Activated T-helper 2 cell treated with anti-CD3 and anti-CD28 coated beads, Interferon-gamma antibody, Interleukin-2, Interleukin-4, amounts not matched to agents 10 μg/mL and 5 μg/mL and 100 μg/mL, durations not matched to agents 14 hours and 24 hours and 36 hours (primary cell): ENCODE results near the gene KLHL25. TPM values are rescaled to one million over a fixed set of nuclear protein-coding genes. Genes with fewer than 3 reads are reported as not detected.

Source experiments
- DNase-seq: peaks from one replicate; pipeline ENCODE4 v3.0.0; 2021; ENCODE audit warnings: low spot score
- H3K27ac Mint-ChIP-seq: one replicate; pipeline ENCODE4 v1.8.0; 2021; ENCODE audit warnings: mixed read lengths
- H3K27me3 Mint-ChIP-seq: one replicate; pipeline ENCODE4 v1.8.0; 2021; ENCODE audit warnings: low read depth, mixed read lengths
- H3K36me3 Mint-ChIP-seq: one replicate; pipeline ENCODE4 v1.8.0; 2021; ENCODE audit warnings: low read depth, mixed read lengths
- H3K4me1 Mint-ChIP-seq: one replicate; pipeline ENCODE4 v1.8.0; 2021; ENCODE audit warnings: low read depth, mixed read lengths
- H3K4me3 Mint-ChIP-seq: one replicate; pipeline ENCODE4 v1.8.0; 2021; ENCODE audit warnings: low read depth, mild to moderate bottlenecking, moderate library complexity, mixed read lengths
- H3K9me3 Mint-ChIP-seq: one replicate; pipeline ENCODE4 v1.8.0; 2021; ENCODE audit warnings: mixed read lengths
- intact Hi-C: fragments of 100-400 bp; cut with micrococcal nuclease; formaldehyde crosslinking; loops from one replicate; pipeline ENCODE4 v1.15.1; 2023
- total RNA-seq: library from RNA; stranded (reverse); gene quantifications from 2 replicates; pipeline ENCODE4 v1.2.3, GENCODE V29; 2022

KLHL25 gene
- total RNA-seq, 1 donor from 2014 or later = 9.0 TPM

DNA sequence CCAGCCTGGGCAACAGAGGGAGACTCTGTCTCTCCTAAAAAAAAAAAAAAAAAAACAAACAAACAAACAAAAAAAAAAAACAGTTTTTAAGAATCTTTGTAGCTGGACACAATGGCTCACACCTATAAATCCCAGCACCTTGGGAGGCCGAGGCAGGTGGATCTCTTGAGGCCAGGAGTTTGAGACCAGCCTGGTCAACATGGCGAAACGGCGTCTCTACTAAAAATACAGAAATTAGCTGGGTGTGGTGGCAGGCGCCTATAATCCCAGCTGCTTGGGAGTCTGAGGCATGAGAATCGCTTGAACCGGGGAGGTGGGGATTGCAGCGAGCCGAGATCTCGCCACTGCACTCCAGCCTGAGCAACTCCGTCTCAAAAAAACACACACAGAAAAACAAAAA, 53.1 kb downstream of the KLHL25 start:
- intact Hi-C loops = no loop called here
- no peak for DNase-seq
- H3K9me3 Mint-ChIP-seq = no peaks in the 10 kb centered on the region
- no peaks in the 10 kb centered on the region for H3K4me1 Mint-ChIP-seq
- peaks cover 87% of the 10 kb centered on the region for H3K36me3 Mint-ChIP-seq
- H3K27me3 Mint-ChIP-seq = no peaks in the 10 kb centered on the region
- no peak overlapping the region for H3K4me3 Mint-ChIP-seq
- H3K27ac Mint-ChIP-seq = no peak overlapping the region

DNA sequence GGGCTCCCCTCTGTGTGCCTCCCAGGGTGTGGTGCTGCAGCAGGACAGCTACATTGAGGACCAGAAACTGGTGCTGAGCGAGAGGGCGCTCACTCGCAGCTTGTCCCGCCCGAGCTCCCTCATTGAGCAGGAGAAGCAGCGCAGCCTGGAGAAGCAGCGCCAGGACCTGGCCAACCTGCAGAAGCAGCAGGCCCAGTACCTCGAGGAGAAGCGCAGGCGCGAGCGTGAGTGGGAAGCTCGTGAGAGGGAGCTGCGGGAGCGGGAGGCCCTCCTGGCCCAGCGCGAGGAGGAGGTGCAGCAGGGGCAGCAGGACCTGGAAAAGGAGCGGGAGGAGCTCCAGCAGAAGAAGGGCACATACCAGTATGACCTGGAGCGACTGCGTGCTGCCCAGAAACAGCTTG, 53.7 kb downstream of the KLHL25 start:
- Mint-ChIP-seq H3K9me3 (no peaks in the 10 kb centered on the region), H3K36me3 (peaks cover 87% of the 10 kb centered on the region), H3K27me3 (no peaks in the 10 kb centered on the region), H3K27ac (no peak overlapping the region), H3K4me3 (no peak overlapping the region), H3K4me1 (no peaks in the 10 kb centered on the region)
- no peak for DNase-seq
- intact Hi-C loops = no loop called here

DNA sequence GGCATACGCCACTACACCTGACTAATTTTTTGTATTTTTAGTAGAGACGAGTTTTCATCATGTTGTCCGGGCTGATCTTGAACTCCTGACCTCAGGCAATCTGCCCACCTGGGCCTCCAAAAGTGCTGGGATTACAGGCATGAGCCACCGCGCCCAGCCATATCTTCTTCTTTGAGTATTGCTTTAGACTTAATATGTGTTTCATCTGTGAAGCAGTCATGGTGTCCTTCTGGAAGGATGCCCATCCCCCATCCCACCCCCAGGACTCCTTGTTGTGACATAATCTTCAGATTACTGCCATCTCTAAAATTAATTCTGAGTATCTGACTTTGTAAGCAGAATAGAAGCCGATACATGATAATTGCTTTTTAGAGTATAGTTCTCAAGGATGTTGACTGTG, 57.7 kb downstream of the KLHL25 start:
- H3K9me3 Mint-ChIP-seq = peaks cover 21% of the 10 kb centered on the region
- no peak for DNase-seq
- peaks cover 2% of the 10 kb centered on the region for H3K4me1 Mint-ChIP-seq
- no peak overlapping the region for H3K4me3 Mint-ChIP-seq
- H3K36me3 Mint-ChIP-seq = peaks cover 91% of the 10 kb centered on the region
- intact Hi-C loops = no loop called here
- no peak overlapping the region for H3K27ac Mint-ChIP-seq
- no peaks in the 10 kb centered on the region for H3K27me3 Mint-ChIP-seq

DNA sequence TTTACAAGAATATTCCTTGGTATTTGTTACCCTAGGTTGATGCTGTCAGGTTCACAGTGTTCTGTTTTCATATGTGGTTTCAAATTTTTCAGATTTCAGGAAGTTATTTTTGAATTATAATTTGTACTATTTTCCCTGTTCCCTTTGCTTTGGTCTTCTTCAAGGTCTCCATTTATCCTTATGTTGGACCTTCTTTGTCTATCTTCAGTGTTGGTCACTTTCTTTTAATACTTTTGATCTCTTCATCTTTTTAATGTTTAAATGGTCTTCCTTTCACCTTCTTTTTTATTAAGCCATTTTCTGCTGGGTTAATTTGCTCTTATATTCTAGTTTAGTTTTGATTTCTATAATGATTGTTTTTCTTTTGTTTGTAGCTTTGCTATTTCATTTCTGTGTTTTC, 61.3 kb downstream of the KLHL25 start:
- intact Hi-C loops = loop anchor here (5.0 kb wide), 1 partner anchor 59 kb away; the partner anchor contains the start of gene KLHL25
- H3K9me3 Mint-ChIP-seq = peaks cover 21% of the 10 kb centered on the region
- peaks cover 15% of the 10 kb centered on the region for H3K4me1 Mint-ChIP-seq
- no peaks in the 10 kb centered on the region for H3K27me3 Mint-ChIP-seq
- no peak for DNase-seq
- H3K36me3 Mint-ChIP-seq = peaks cover 92% of the 10 kb centered on the region
- no peak overlapping the region for H3K27ac Mint-ChIP-seq
- H3K4me3 Mint-ChIP-seq = no peak overlapping the region

DNA sequence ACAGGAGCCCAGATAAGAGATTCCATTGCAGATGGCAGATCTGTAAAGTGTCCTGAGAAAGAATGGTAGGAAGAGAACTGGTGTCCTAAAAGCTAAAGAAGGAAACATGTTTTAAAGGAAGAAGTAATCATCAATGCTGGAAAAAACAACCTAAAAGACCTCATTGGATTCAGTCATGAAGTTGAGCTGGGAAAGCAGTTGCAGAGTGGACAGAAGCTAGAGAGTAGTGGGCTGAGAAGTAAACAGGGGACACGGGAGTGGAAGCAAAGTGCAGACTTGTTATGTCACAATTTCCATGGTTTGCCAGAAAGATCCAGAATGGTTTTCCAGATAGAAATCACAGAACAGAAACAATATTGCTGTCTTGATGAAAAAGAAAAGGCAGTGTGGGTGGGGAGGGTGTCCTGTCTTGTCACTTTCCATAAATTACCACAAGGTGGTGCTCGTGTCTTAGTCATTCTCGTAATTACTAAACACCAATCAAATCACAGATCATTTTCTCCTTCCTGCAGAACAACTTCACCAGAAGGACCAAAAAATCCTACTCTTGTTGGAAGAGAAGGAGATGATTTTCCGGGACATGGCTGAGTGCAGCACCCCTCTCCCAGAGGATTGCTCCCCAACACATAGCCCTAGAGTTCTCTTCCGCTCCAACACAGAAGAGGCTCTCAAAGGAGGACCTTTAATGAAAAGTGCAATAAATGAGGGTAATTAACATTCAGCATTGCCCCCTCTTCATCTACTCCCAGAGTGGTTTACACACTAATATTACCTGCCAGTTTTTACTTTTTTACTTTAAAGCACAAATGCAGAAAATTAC, 64.5 kb downstream of the KLHL25 start:
- Mint-ChIP-seq H3K36me3 (peaks cover 90% of the 10 kb centered on the region), H3K27ac (peak overlapping the region; percentile 20), H3K27me3 (no peaks in the 10 kb centered on the region), H3K9me3 (peaks cover 21% of the 10 kb centered on the region), H3K4me3 (no peak overlapping the region), H3K4me1 (peaks cover 23% of the 10 kb centered on the region)
- intact Hi-C loops = loop anchor here (1.0 to 5.0 kb wide), 2 partner anchors 62 to 110 kb away; partner anchors contain the start of gene KLHL25
- peak; percentile 30 for DNase-seq

DNA sequence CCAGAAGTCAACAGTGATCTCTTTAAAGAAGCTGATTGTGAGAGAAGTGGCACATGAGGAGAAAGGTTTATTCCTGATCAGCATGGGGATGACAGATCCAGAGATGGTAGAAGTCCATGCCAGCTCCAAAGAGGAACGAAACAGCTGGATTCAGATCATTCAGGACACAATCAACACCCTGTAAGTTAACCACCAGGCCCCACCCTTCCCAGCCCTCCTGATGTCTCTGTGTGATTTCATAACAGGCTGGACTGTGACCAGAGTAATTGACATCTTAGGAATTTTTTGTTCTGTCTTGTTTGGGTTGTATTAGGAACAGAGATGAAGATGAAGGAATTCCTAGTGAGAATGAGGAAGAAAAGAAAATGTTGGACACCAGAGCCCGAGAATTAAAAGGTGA, 67.7 kb downstream of the KLHL25 start:
- peaks cover 44% of the 10 kb centered on the region for H3K4me1 Mint-ChIP-seq
- H3K27me3 Mint-ChIP-seq = no peaks in the 10 kb centered on the region
- peak overlapping the region; percentile 28 for H3K27ac Mint-ChIP-seq
- no peaks in the 10 kb centered on the region for H3K9me3 Mint-ChIP-seq
- no peak overlapping the region for H3K4me3 Mint-ChIP-seq
- DNase-seq = no peak
- intact Hi-C loops = no loop called here
- H3K36me3 Mint-ChIP-seq = peaks cover 90% of the 10 kb centered on the region

DNA sequence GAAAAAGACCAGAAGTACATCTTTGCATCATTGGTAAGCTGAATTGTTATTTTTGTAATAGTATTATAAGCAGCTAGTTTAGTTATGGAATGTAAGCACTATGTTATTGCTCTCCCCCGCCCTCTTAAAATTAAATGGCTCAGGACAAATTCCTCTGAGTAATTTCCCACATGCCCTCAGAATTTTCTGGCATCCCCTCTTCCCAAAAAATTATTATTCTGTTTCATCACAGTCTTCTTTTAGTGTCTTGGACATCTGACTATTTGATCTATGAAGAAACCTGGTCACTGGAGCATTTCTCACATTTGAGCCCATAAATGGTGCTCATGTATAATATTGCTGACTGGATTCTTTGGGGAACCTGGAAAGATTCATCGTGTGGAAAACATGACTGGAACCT, 68.3 kb downstream of the KLHL25 start:
- peaks cover 90% of the 10 kb centered on the region for H3K36me3 Mint-ChIP-seq
- peaks cover 44% of the 10 kb centered on the region for H3K4me1 Mint-ChIP-seq
- intact Hi-C loops = no loop called here
- H3K27me3 Mint-ChIP-seq = no peaks in the 10 kb centered on the region
- no peaks in the 10 kb centered on the region for H3K9me3 Mint-ChIP-seq
- no peak for DNase-seq
- H3K4me3 Mint-ChIP-seq = no peak overlapping the region
- no peak overlapping the region for H3K27ac Mint-ChIP-seq

DNA sequence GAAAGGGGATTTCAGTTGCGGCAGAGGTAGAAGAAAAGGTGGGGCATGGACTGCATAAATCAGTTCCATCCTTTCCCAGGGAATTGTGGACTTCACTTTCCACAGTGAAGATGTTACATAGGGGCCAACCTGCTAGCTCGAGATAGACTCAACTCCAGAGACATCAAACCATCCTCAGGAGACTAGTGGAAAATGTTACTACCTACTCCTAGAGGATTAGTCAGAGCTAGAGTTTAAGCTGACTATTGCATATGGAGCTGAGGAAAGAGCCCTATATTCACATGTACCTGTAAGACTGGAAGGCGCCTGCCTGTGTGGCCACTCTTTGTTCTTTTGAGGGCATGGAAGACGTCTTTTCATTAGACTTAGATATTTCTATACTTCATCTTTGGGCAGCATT, 69.2 kb downstream of the KLHL25 start:
- Mint-ChIP-seq H3K4me1 (peaks cover 50% of the 10 kb centered on the region), H3K4me3 (no peak overlapping the region), H3K27ac (peak overlapping the region; percentile 38), H3K36me3 (peaks cover 90% of the 10 kb centered on the region), H3K9me3 (no peaks in the 10 kb centered on the region), H3K27me3 (no peaks in the 10 kb centered on the region)
- intact Hi-C loops = loop anchor here (2.0 kb wide), 1 partner anchor 239 kb away; no protein-coding TSS in a partner anchor
- DNase-seq = no peak

DNA sequence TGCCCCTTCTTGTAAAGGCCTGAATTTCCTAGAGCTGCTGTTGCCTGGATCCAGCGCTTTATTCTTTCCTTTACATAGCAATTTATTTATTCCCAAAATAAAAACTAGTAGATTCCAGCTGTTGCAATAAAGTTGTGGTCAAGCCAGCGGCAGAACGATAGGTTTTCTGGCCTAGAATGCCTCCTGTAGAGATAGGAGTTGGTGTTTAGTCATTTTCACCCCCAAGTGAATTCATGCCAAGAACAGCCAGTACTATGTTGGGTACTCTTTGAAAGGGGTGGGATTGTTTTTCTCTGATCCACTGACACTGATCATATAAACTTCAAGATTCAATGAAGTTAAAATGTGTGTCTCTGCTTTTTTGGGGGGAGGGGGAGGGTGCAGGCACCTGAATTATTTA, 69.7 kb downstream of the KLHL25 start:
- H3K4me3 Mint-ChIP-seq = no peak overlapping the region
- intact Hi-C loops = loop anchor here (2.0 kb wide), 1 partner anchor 238 kb away; no protein-coding TSS in a partner anchor
- H3K9me3 Mint-ChIP-seq = no peaks in the 10 kb centered on the region
- no peaks in the 10 kb centered on the region for H3K27me3 Mint-ChIP-seq
- H3K36me3 Mint-ChIP-seq = peaks cover 86% of the 10 kb centered on the region
- H3K27ac Mint-ChIP-seq = peak overlapping the region; percentile 29
- DNase-seq = no peak
- peaks cover 45% of the 10 kb centered on the region for H3K4me1 Mint-ChIP-seq

DNA sequence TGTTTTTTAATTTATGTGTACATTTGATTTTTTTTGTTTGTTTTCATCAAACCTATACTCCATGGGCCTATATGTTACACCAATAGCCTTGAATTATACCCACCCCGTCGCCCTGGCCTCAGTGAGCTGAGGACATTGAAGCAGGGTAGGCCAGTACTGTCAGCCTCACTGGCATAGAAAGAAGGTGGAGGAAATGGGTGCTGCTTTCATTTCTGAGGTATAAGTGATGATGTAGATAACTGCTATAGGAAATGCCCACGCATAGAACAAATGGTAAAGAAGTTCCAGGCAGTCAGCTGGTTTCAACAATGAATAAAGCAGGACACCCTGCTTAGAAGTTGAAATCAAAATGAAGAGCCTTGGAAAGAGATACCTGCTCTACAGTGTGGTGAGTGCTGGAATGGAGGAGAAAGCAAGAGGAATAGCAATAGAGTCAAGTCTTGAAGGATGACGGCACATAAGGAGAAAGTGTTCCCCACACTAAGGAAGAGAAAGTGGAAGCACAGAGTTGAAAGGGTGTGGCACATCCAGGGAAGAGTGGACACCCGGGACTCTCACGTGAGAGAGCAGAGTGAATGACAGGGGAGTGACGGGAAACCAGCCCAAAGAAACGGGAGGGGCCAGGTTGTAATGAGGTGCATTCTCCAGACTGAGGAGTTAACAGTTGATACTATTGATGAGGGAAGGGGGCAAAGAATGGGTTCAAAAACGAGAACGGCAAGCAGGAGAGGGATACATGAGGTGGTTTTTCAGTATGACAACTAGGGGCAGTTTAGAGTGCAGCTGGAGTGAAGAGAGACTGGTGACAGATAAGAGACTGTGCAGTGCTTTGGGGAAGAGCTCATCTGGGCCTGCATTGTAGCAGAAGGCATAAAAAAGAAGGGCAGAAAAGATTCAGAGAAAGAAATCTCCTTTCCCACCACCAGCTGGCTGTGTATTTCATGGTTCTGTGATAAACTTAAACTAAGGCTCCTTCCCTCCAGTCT, 70.5 kb downstream of the KLHL25 start:
- Mint-ChIP-seq H3K9me3 (no peaks in the 10 kb centered on the region), H3K27ac (peak overlapping the region; percentile 91), H3K27me3 (no peaks in the 10 kb centered on the region), H3K4me1 (peaks cover 39% of the 10 kb centered on the region), H3K4me3 (peak overlapping the region; percentile 58), H3K36me3 (peaks cover 84% of the 10 kb centered on the region)
- DNase-seq = no peak
- intact Hi-C loops = loop anchor here (1.0 to 5.0 kb wide), 4 partner anchors 14 to 237 kb away; no protein-coding TSS in a partner anchor

DNA sequence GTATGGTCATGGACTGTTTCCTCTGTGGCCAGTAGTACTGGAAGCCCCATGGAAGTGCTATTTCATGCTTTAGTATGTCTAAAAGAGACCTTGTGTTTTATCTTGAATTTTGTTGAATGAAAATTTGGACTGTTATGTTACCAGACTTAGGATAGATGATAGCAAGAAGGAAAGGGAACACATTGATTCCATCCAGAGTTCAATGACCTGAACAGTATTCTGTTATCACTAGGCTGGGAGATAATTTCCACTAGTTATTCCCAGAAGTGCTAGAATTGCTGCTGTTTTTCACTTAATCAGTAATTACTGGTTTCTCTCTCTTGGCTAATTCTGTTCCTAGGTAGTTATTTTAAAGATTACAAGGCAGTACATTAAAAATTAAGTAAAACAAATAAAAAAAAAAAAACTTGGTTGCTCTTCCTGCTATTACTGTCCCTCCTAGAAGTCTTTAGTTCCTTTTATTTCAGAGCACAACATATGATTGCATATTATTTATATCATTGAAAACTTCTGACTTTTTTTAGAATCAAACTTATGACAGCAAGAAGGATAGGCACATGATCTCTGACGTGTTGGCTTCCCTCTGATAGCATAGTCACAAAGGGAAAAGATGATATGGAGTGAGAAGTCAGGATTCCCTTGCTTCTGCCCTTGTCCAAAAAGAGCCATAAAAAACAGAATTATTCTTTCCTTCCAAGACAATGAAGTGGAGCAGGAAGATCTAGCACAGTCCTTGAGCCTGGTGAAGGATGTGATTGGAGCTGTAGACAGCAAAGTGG, 72.2 kb downstream of the KLHL25 start:
- intact Hi-C loops = loop anchor here (5.0 kb wide), 1 partner anchor 180 kb away; no protein-coding TSS in a partner anchor
- no peak overlapping the region for H3K4me3 Mint-ChIP-seq

DNA sequence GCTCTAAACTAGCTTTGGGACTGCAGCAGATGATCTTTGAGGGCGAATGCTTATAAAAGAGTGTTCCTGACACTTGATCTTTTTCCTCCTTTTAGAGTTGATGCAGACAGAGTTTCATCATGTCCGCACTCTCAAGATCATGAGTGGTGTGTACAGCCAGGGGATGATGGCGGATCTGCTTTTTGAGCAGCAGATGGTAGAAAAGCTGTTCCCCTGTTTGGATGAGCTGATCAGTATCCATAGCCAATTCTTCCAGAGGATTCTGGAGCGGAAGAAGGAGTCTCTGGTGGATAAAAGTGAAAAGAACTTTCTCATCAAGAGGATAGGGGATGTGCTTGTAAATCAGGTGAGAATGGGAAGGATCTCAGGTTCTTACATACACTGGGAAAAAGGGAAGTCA, 75.7 kb downstream of the KLHL25 start:
- intact Hi-C loops = no loop called here
- Mint-ChIP-seq H3K27ac (no peak overlapping the region), H3K4me1 (peaks cover 33% of the 10 kb centered on the region), H3K27me3 (no peaks in the 10 kb centered on the region), H3K36me3 (peaks cover 85% of the 10 kb centered on the region), H3K9me3 (no peaks in the 10 kb centered on the region), H3K4me3 (no peak overlapping the region)
- DNase-seq = no peak

More for the DNA sequence above, 72.2 kb downstream of the KLHL25 start:
- H3K36me3 Mint-ChIP-seq = peaks cover 85% of the 10 kb centered on the region
- H3K27ac Mint-ChIP-seq = peak overlapping the region; percentile 62
- DNase-seq = no peak
- no peaks in the 10 kb centered on the region for H3K27me3 Mint-ChIP-seq
- no peaks in the 10 kb centered on the region for H3K9me3 Mint-ChIP-seq
- peaks cover 40% of the 10 kb centered on the region for H3K4me1 Mint-ChIP-seq
